GM13977 (cell line): ENCODE measurements around the gene SVOPL.

ENCODE experiments used
- DNase-seq: peaks from one replicate; pipeline ENCODE4 v3.0.0; 2012; ENCODE audit warnings: low spot score
- CTCF ChIP-seq: IDR thresholded peaks from 2 replicates; pipeline ENCODE4 v1.5.1; 2012; ENCODE audit warnings: mild to moderate bottlenecking, control low read depth; ENCODE audit not compliant: insufficient read depth; ENCODE audit errors: extremely low read depth, missing control alignments
- in situ Hi-C: fragments of 300-500 bp; cut with MboI; formaldehyde crosslinking; loops from one replicate; pipeline ENCODE4 v1.12.0; 2022; ENCODE audit warnings: low sequenced_read_pairs, low pct_unique_long_range_greater_than_20kb, mixed read lengths, inconsistent platforms; ENCODE audit not compliant: unreplicated experiment

The SVOPL gene

GRCh38 chr7:138579671-138580070 is 121.5 kb downstream of the SVOPL start:
- no peak for DNase-seq
- TF ChIP-seq CTCF, result no peak
- in situ Hi-C loops, result no loop called here

- in situ Hi-C loops, result no loop called here
- no peak for DNase-seq
- no peak for TF ChIP-seq CTCF
These were observed 122.0 kb downstream of the SVOPL start for GRCh38 chr7:138579136-138579535.

GRCh38 chr7:138575897-138576428 is 125.2 kb downstream of the SVOPL start:
- in situ Hi-C loops, result no loop called here
- DNase-seq, result no peak
- TF ChIP-seq CTCF, result no peak

- DNase-seq, result no peak
- in situ Hi-C loops, result no loop called here
- no peak for TF ChIP-seq CTCF
These were observed 127.4 kb downstream of the SVOPL start for GRCh38 chr7:138573741-138574140.

- in situ Hi-C loops, result no loop called here
- no peak for DNase-seq
- no peak for TF ChIP-seq CTCF
These were observed 130.4 kb downstream of the SVOPL start for GRCh38 chr7:138570715-138571114.

- TF ChIP-seq CTCF, result no peak
- in situ Hi-C loops, result no loop called here
- no peak for DNase-seq
These were observed 131.7 kb downstream of the SVOPL start for GRCh38 chr7:138569418-138569817.

- in situ Hi-C loops, result no loop called here
- no peak for TF ChIP-seq CTCF
- no peak for DNase-seq
These were observed 132.5 kb downstream of the SVOPL start for GRCh38 chr7:138568655-138569054.
